GM12891 (cell line): ENCODE measurements around the gene MUC20.

Experiments used
- PAX5 ChIP-seq: IDR thresholded peaks from 2 replicates; pipeline ENCODE4 v1.6.1; 2011; ENCODE audit warnings: low read length, moderate library complexity, mild to moderate bottlenecking; ENCODE audit not compliant: insufficient read depth, severe bottlenecking
- POLR2A ChIP-seq: IDR thresholded peaks from 2 replicates; pipeline ENCODE4 v1.6.1; 2011; ENCODE audit warnings: low read depth, low read length, control low read depth
- POLR2AphosphoS5 ChIP-seq: IDR thresholded peaks from 2 replicates; pipeline ENCODE4 v1.6.1; 2011; ENCODE audit warnings: low read depth, low read length, control low read depth
- SPI1 ChIP-seq: IDR thresholded peaks from 2 replicates; pipeline ENCODE4 v1.6.1; 2011; ENCODE audit warnings: low read depth, low read length, control low read depth
- TAF1 ChIP-seq: IDR thresholded peaks from 2 replicates; pipeline ENCODE4 v1.6.1; 2011; ENCODE audit warnings: low read depth, low read length, control low read depth

GRCh38 chr3:195718477-195718984, 2.2 kb upstream of the MUC20 start:
- TF ChIP-seq POLR2AphosphoS5 (no peak), POLR2A (no peak), TAF1 (no peak), PAX5 (no peak), SPI1 (no peak)
